ENCODE results near the gene TMEM178B. TPM values are rescaled to one million over a fixed set of nuclear protein-coding genes. Genes with fewer than 3 reads are reported as not detected.

Gene TMEM178B
- total and polyA plus RNA-seq, 2 of the 13 experiments (the other 11 are each of a cell fraction or from before 2014, with no cell fraction given), result 0.01 to 0.02 TPM

DNA sequence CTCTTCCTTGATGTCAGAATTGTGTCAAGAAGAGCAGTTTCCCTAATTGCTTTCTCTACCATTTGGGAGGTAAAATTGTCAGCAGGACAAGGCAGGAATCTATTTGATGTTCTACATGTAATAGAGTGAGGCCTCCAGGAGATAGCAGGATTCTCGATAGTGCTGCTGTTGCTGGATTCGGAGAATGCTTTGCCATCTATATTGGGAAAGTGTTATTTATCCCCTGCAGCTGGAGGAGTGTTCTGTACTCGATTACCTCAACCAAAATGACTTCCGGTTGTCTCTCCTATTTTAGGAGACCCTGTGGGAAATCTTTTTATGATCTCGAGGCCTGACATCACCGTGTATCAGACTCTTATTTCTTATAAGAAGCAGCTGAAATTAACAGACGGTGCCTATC, 217.1 kb downstream of the TMEM178B start:
- CTCF ChIA-PET (ENCODE audit: low intra/inter-chr PET ratio, low total read pairs), result no interaction called here

DNA sequence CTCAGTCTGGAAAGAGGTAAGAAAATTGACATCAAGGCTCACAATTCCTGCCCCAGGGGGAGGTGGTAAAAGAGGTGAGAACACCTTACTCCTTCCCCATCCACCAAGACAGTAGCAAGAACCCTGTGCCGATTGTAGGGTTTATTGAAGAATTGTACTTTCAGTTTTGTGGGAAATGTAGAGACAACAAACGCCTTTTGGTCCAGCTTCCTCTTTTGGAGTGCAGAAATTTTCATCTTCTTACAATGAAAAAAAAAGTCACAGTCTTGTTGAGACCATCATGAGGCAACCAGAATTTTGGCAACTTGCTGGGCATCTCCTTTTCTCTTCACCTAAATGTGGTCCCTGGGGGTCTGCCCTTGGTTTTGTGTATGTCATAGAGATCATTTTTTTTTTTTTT, 217.7 kb downstream of the TMEM178B start:
- no peak overlapping the region for H2AFZ ChIP-seq (ENCODE audit: low read length)
- POLR2A ChIA-PET, result no interaction called here

More for the DNA sequence above, 217.1 kb downstream of the TMEM178B start:
- no peaks in the 10 kb centered on the region for H3K4me1 ChIP-seq (ENCODE audit: insufficient read depth, low read length)
- H3K27me3 ChIP-seq (ENCODE audit: control insufficient read depth in 1 of 2, insufficient read depth in 2 of 2, low read length in 2 of 2), result peaks cover 0 to 5% of the 10 kb centered on the region in 2 experiments; a peak in 1 of 5 replicates
- no peaks in the 10 kb centered on the region for H4K20me1 ChIP-seq (ENCODE audit: insufficient read depth, low read length)
- TF ChIP-seq ZNF75D (CRISPR knock-in tag; IDR thresholded peaks at IDR 0.05; ENCODE audit: borderline replicate concordance) (no peak), ATM (IDR thresholded peaks at IDR 0.05; ENCODE audit: borderline replicate concordance) (no peak), PRMT3 (CRISPR knock-in tag; IDR thresholded peaks at IDR 0.05; ENCODE audit: borderline replicate concordance, low read depth) (no peak), HIVEP1 (CRISPR knock-in tag; IDR thresholded peaks at IDR 0.05) (no peak), PAWR (CRISPR knock-in tag; IDR thresholded peaks at IDR 0.05; ENCODE audit: borderline replicate concordance) (no peak), GABPA (IDR thresholded peaks at IDR 0.05; ENCODE audit: low read depth, low read length) (no peak), GABPA (CRISPR knock-in tag; IDR thresholded peaks at IDR 0.05; ENCODE audit: low read depth) (no peak), ZNF619 (CRISPR knock-in tag; IDR thresholded peaks at IDR 0.05) (no peak), DNMT3B (CRISPR knock-in tag; conservative IDR thresholded peaks at IDR 0.05) (no peak)
- in situ Hi-C loops (cut with HindIII; ENCODE audit: extremely low pct_ligation_motif_present, low pct_unique_long_range_greater_than_20kb), result no loop called here
- H3K9ac ChIP-seq (ENCODE audit: insufficient read depth, low read depth, low read length), result no peak overlapping the region
- FAIRE-seq (no peak), DNase-seq (ENCODE audit: low spot score) (no peak), ATAC-seq (no peak)
- no TSS peak for BruUV-seq (replicated peaks)
- H3K4me2 ChIP-seq (ENCODE audit: low read depth, low read length), result no peak overlapping the region
- H3K9me3 ChIP-seq (ENCODE audit: low read length), result no peaks in the 10 kb centered on the region
- WGBS (ENCODE audit: low lambda C conversion rate), result 3% methylated on average over 7 of the region's 7 CpGs
- no peaks in the 10 kb centered on the region for H3K79me2 ChIP-seq (ENCODE audit: insufficient read depth, low read length)
- H3K4me3 ChIP-seq (replicated peaks in 1 of 3; ENCODE audit: insufficient read depth in 1 of 3, low read depth in 2 of 3, low read length in 3 of 3), result no peak overlapping the region
- intact Hi-C loops (cut with micrococcal nuclease; ENCODE audit: unreplicated experiment), result no loop called here
- no peak overlapping the region for H2AFZ ChIP-seq (ENCODE audit: low read length)
- H3K27ac ChIP-seq (ENCODE audit: extremely low read length, insufficient read depth, low read length), result no peak overlapping the region
- POLR2A ChIA-PET, result no interaction called here
- H3K36me3 ChIP-seq (replicated peaks in 1 of 2; ENCODE audit: control insufficient read depth in 1 of 2, insufficient read depth in 2 of 2, low read length in 2 of 2), result no peaks in the 10 kb centered on the region

More for the DNA sequence above, 217.7 kb downstream of the TMEM178B start:
- 0% methylated on average over 2 of the region's 2 CpGs for WGBS (ENCODE audit: low lambda C conversion rate)
- FAIRE-seq (no peak), DNase-seq (ENCODE audit: low spot score) (no peak), ATAC-seq (no peak)
- H3K27ac ChIP-seq (ENCODE audit: extremely low read length, insufficient read depth, low read length), result no peak overlapping the region
- intact Hi-C loops (cut with micrococcal nuclease; ENCODE audit: unreplicated experiment), result no loop called here
- BruUV-seq (replicated peaks), result no TSS peak
- CTCF ChIA-PET (ENCODE audit: low intra/inter-chr PET ratio, low total read pairs), result no interaction called here
- no peak overlapping the region for H3K9ac ChIP-seq (ENCODE audit: insufficient read depth, low read depth, low read length)
- no peaks in the 10 kb centered on the region for H3K9me3 ChIP-seq (ENCODE audit: low read length)
- H3K4me1 ChIP-seq (ENCODE audit: insufficient read depth, low read length), result no peaks in the 10 kb centered on the region
- peaks cover 0 to 5% of the 10 kb centered on the region in 2 experiments; a peak in 1 of 5 replicates for H3K27me3 ChIP-seq (ENCODE audit: control insufficient read depth in 1 of 2, insufficient read depth in 2 of 2, low read length in 2 of 2)
- no peaks in the 10 kb centered on the region for H3K79me2 ChIP-seq (ENCODE audit: insufficient read depth, low read length)
- no peaks in the 10 kb centered on the region for H4K20me1 ChIP-seq (ENCODE audit: insufficient read depth, low read length)
- in situ Hi-C loops (cut with HindIII; ENCODE audit: extremely low pct_ligation_motif_present, low pct_unique_long_range_greater_than_20kb), result no loop called here
- no peak overlapping the region for H3K4me3 ChIP-seq (replicated peaks in 1 of 3; ENCODE audit: insufficient read depth in 1 of 3, low read depth in 2 of 3, low read length in 3 of 3)
- H3K4me2 ChIP-seq (ENCODE audit: low read depth, low read length), result no peak overlapping the region
- no peaks in the 10 kb centered on the region for H3K36me3 ChIP-seq (replicated peaks in 1 of 2; ENCODE audit: control insufficient read depth in 1 of 2, insufficient read depth in 2 of 2, low read length in 2 of 2)
- TF ChIP-seq SUZ12 (IDR thresholded peaks at IDR 0.05; ENCODE audit: low read depth, low read length) (no peak), NFRKB (IDR thresholded peaks at IDR 0.05) (no peak), PAF1 (CRISPR knock-in tag; IDR thresholded peaks at IDR 0.05) (no peak), ZNF34 (CRISPR knock-in tag; IDR thresholded peaks at IDR 0.05; ENCODE audit: borderline replicate concordance) (no peak), ZNF484 (CRISPR knock-in tag; IDR thresholded peaks at IDR 0.05; ENCODE audit: borderline replicate concordance, low read depth) (no peak), ZNF280B (CRISPR knock-in tag; IDR thresholded peaks at IDR 0.05; ENCODE audit: borderline replicate concordance) (no peak), GZF1 (CRISPR knock-in tag; IDR thresholded peaks at IDR 0.05) (no peak), CHCHD3 (CRISPR knock-in tag; IDR thresholded peaks at IDR 0.05) (no peak), ZKSCAN1 (IDR thresholded peaks at IDR 0.05; ENCODE audit: low read length) (no peak), HOXA5 (CRISPR knock-in tag; IDR thresholded peaks at IDR 0.05) (no peak), FOXM1 (CRISPR knock-in tag; IDR thresholded peaks at IDR 0.05) (no peak), GFI1 (CRISPR knock-in tag; IDR thresholded peaks at IDR 0.05; ENCODE audit: borderline replicate concordance) (no peak)
- TF ChIP-seq, protein P1, sequence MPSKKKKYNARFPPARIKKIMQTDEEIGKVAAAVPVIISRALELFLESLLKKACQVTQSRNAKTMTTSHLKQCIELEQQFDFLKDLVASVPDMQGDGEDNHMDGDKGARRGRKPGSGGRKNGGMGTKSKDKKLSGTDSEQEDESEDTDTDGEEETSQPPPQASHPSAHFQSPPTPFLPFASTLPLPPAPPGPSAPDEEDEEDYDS (CRISPR knock-in tag; IDR thresholded peaks at IDR 0.05), result no peak

Data from HepG2 (cell line).